ENCODE results near the gene PDX1.

The PDX1 gene

GRCh38 chr13:27928353-27928804 is 8.6 kb downstream of the PDX1 start:
- Histone ChIP-seq H2BK5ac (ENCODE audit: low read depth, low read length, poor library complexity) (no peak overlapping the region), H3K27me3 (ENCODE audit: insufficient read depth, low read length) (peaks cover 75% of the 10 kb centered on the region), H3K18ac (ENCODE audit: low read length) (no peak overlapping the region), H4K91ac (ENCODE audit: low read depth, low read length) (no peak overlapping the region), H3K4me3 (ENCODE audit: low read depth, low read length) (no peak overlapping the region), H3K14ac (ENCODE audit: low read length) (no peak overlapping the region), H4K8ac (ENCODE audit: low read depth, low read length) (no peak overlapping the region), H3K36me3 (ENCODE audit: control insufficient read depth in 1 of 2, insufficient read depth in 2 of 2, low read length in 2 of 2) (no peaks in the 10 kb centered on the region), H3K4me1 (ENCODE audit: control insufficient read depth in 1 of 2, insufficient read depth in 2 of 2, low read length in 2 of 2) (peaks cover 0 to 3% of the 10 kb centered on the region in 2 experiments), H4K12ac (ENCODE audit: low read depth, low read length) (no peak overlapping the region), H3K79me1 (ENCODE audit: low read length) (no peaks in the 10 kb centered on the region), H3K4ac (ENCODE audit: low read depth, low read length) (no peak overlapping the region), H3K9ac (ENCODE audit: low read length) (no peak overlapping the region), H2AK5ac (ENCODE audit: low read length) (no peak overlapping the region), H2AFZ (ENCODE audit: insufficient read depth, low read length, poor library complexity) (no peak overlapping the region), H3K9me3 (ENCODE audit: insufficient read depth, low read depth, low read length) (peaks cover 14% of the 10 kb centered on the region), H3K79me2 (ENCODE audit: control insufficient read depth, insufficient read depth, low read length, poor library complexity) (no peaks in the 10 kb centered on the region), H3K23ac (ENCODE audit: low read length) (no peak overlapping the region), H2BK12ac (ENCODE audit: low read length) (no peak overlapping the region), H3K27ac (ENCODE audit: low read depth, low read length) (no peak overlapping the region), H3K4me2 (ENCODE audit: low read length) (no peak overlapping the region), H2BK120ac (ENCODE audit: insufficient read depth, low read length, poor library complexity) (no peak overlapping the region)
- WGBS (ENCODE audit: extremely low coverage, insufficient coverage, insufficient read length) = no CpG with 5 or more reads among the region's 26 CpGs
- DNase-seq = no peak

DNA sequence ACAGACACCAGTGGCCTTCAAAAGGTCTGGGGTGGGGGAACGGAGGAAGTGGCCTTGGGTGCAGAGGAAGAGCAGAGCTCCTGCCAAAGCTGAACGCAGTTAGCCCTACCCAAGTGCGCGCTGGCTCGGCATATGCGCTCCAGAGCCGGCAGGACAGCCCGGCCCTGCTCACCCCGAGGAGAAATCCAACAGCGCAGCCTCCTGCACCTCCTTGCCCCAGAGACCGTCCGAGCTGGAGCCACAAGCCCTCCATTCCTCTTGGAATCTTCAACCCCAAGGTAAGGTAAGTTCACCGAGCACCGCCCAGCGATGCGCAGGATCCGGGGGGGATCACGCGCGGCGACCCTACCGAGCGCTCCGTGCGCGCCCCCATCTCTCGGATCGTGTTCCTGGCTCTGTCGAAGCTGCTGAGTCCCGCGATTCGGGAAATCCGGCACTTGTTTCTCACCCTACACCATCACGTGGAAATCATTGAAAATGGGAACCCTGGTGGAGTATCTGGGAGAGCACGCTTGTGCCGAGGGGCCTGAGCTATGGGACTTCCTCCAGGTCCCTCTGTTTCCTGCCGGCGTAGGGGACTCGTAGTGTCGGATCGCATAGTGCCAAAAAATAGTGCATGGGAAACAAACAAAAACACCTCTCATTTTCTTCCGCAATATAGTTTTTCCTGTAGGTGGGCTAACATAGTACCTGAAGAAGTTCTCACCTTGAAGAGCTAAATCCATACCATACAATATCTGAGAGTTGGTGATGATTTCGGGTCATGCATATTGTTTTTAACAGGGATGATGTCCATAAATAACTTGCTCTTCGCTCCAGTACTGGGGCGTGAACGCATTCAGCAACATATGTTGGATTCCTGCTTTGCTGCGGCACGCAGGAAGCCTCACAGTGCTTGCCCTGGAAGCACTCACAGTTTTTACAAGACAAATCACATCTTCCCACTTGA is 9.3 kb downstream of the PDX1 start:
- no peak overlapping the region for H3K23ac ChIP-seq (ENCODE audit: low read length)
- WGBS (ENCODE audit: extremely low coverage, insufficient coverage, insufficient read length) = no CpG with 5 or more reads among the region's 48 CpGs
- no peaks in the 10 kb centered on the region for H3K36me3 ChIP-seq (ENCODE audit: control insufficient read depth in 1 of 2, insufficient read depth in 2 of 2, low read length in 2 of 2)
- H3K27ac ChIP-seq (ENCODE audit: low read depth, low read length) = no peak overlapping the region
- no peak overlapping the region for H3K9ac ChIP-seq (ENCODE audit: low read length)
- H3K14ac ChIP-seq (ENCODE audit: low read length) = no peak overlapping the region
- no peak for DNase-seq
- H3K79me2 ChIP-seq (ENCODE audit: control insufficient read depth, insufficient read depth, low read length, poor library complexity) = no peaks in the 10 kb centered on the region
- H3K27me3 ChIP-seq (ENCODE audit: insufficient read depth, low read length) = peaks cover 72% of the 10 kb centered on the region
- H2BK12ac ChIP-seq (ENCODE audit: low read length) = no peak overlapping the region
- no peak overlapping the region for H4K91ac ChIP-seq (ENCODE audit: low read depth, low read length)
- no peak overlapping the region for H2BK5ac ChIP-seq (ENCODE audit: low read depth, low read length, poor library complexity)
- peaks cover 0 to 3% of the 10 kb centered on the region in 2 experiments for H3K4me1 ChIP-seq (ENCODE audit: control insufficient read depth in 1 of 2, insufficient read depth in 2 of 2, low read length in 2 of 2)
- H3K18ac ChIP-seq (ENCODE audit: low read length) = no peak overlapping the region
- no peak overlapping the region for H2AFZ ChIP-seq (ENCODE audit: insufficient read depth, low read length, poor library complexity)
- H3K4ac ChIP-seq (ENCODE audit: low read depth, low read length) = no peak overlapping the region
- H3K4me2 ChIP-seq (ENCODE audit: low read length) = no peak overlapping the region
- H2BK120ac ChIP-seq (ENCODE audit: insufficient read depth, low read length, poor library complexity) = no peak overlapping the region
- no peak overlapping the region for H2AK5ac ChIP-seq (ENCODE audit: low read length)
- H3K4me3 ChIP-seq (ENCODE audit: low read depth, low read length) = no peak overlapping the region
- peaks cover 14% of the 10 kb centered on the region for H3K9me3 ChIP-seq (ENCODE audit: insufficient read depth, low read depth, low read length)
- H4K12ac ChIP-seq (ENCODE audit: low read depth, low read length) = no peak overlapping the region
- no peak overlapping the region for H4K8ac ChIP-seq (ENCODE audit: low read depth, low read length)
- no peaks in the 10 kb centered on the region for H3K79me1 ChIP-seq (ENCODE audit: low read length)

DNA sequence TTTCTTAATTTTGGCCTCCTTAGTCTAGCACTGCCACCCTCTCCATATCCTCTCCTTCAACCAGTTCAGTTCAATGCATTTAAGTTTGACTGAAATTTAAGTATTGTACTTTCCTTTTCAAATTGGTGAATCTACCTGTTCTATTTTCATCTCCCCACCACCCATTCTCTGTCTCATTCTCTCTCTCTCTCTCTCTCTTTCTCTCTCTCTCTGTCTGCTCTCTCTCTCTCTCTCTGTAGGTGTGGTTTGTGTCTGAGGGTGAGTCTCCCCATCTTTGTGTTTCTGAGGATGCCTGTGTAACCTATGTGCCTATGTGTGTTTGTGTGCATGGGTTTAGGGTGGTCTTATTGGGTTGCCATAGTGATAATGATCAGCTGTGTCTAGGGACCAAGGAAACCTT is 10.1 kb downstream of the PDX1 start:
- Histone ChIP-seq H3K23ac (ENCODE audit: low read length) (no peak overlapping the region), H3K4me3 (ENCODE audit: low read depth, low read length) (no peak overlapping the region), H2AFZ (ENCODE audit: insufficient read depth, low read length, poor library complexity) (no peak overlapping the region), H3K79me1 (ENCODE audit: low read length) (no peaks in the 10 kb centered on the region), H3K18ac (ENCODE audit: low read length) (no peak overlapping the region), H3K27me3 (ENCODE audit: insufficient read depth, low read length) (peaks cover 64% of the 10 kb centered on the region), H3K4ac (ENCODE audit: low read depth, low read length) (no peak overlapping the region), H2BK5ac (ENCODE audit: low read depth, low read length, poor library complexity) (no peak overlapping the region), H4K12ac (ENCODE audit: low read depth, low read length) (no peak overlapping the region), H2BK120ac (ENCODE audit: insufficient read depth, low read length, poor library complexity) (no peak overlapping the region), H2BK12ac (ENCODE audit: low read length) (no peak overlapping the region), H4K8ac (ENCODE audit: low read depth, low read length) (no peak overlapping the region), H2AK5ac (ENCODE audit: low read length) (no peak overlapping the region), H3K4me1 (ENCODE audit: control insufficient read depth in 1 of 2, insufficient read depth in 2 of 2, low read length in 2 of 2) (no peaks in the 10 kb centered on the region), H3K79me2 (ENCODE audit: control insufficient read depth, insufficient read depth, low read length, poor library complexity) (no peaks in the 10 kb centered on the region), H3K4me2 (ENCODE audit: low read length) (no peak overlapping the region), H4K91ac (ENCODE audit: low read depth, low read length) (no peak overlapping the region), H3K9ac (ENCODE audit: low read length) (no peak overlapping the region), H3K27ac (ENCODE audit: low read depth, low read length) (no peak overlapping the region), H3K9me3 (ENCODE audit: insufficient read depth, low read depth, low read length) (peaks cover 12% of the 10 kb centered on the region), H3K14ac (ENCODE audit: low read length) (no peak overlapping the region), H3K36me3 (ENCODE audit: control insufficient read depth in 1 of 2, insufficient read depth in 2 of 2, low read length in 2 of 2) (no peaks in the 10 kb centered on the region)
- no peak for DNase-seq

- H2AK5ac ChIP-seq (ENCODE audit: low read length) = no peak overlapping the region
- H3K79me2 ChIP-seq (ENCODE audit: control insufficient read depth, insufficient read depth, low read length, poor library complexity) = no peaks in the 10 kb centered on the region
- no CpG with 5 or more reads among the region's 1 CpG for WGBS (ENCODE audit: extremely low coverage, insufficient coverage, insufficient read length)
Measured at GRCh38 chr13:27933118-27933517, 13.3 kb downstream of the PDX1 start.

More at GRCh38 chr13:27933118-27933517, 13.3 kb downstream of the PDX1 start:
- Histone ChIP-seq H3K4me1 (ENCODE audit: control insufficient read depth in 1 of 2, insufficient read depth in 2 of 2, low read length in 2 of 2) (no peaks in the 10 kb centered on the region), H3K4me3 (ENCODE audit: low read depth, low read length) (no peak overlapping the region), H3K23ac (ENCODE audit: low read length) (no peak overlapping the region), H4K91ac (ENCODE audit: low read depth, low read length) (no peak overlapping the region), H3K27me3 (ENCODE audit: insufficient read depth, low read length) (peaks cover 34% of the 10 kb centered on the region), H3K9me3 (ENCODE audit: insufficient read depth, low read depth, low read length) (peaks cover 4% of the 10 kb centered on the region), H3K36me3 (ENCODE audit: control insufficient read depth in 1 of 2, insufficient read depth in 2 of 2, low read length in 2 of 2) (no peaks in the 10 kb centered on the region), H3K14ac (ENCODE audit: low read length) (no peak overlapping the region), H3K4me2 (ENCODE audit: low read length) (no peak overlapping the region), H4K12ac (ENCODE audit: low read depth, low read length) (no peak overlapping the region), H2BK12ac (ENCODE audit: low read length) (no peak overlapping the region), H3K27ac (ENCODE audit: low read depth, low read length) (no peak overlapping the region), H4K8ac (ENCODE audit: low read depth, low read length) (no peak overlapping the region), H3K79me1 (ENCODE audit: low read length) (no peaks in the 10 kb centered on the region), H2BK120ac (ENCODE audit: insufficient read depth, low read length, poor library complexity) (no peak overlapping the region), H3K4ac (ENCODE audit: low read depth, low read length) (no peak overlapping the region), H3K18ac (ENCODE audit: low read length) (no peak overlapping the region), H2BK5ac (ENCODE audit: low read depth, low read length, poor library complexity) (no peak overlapping the region), H3K9ac (ENCODE audit: low read length) (no peak overlapping the region), H2AFZ (ENCODE audit: insufficient read depth, low read length, poor library complexity) (no peak overlapping the region)
- DNase-seq = no peak

Measured in trophoblast cell (in vitro differentiated cells and primary cell).